Astrocyte of the spinal cord (primary cell): Measurements from ENCODE around the gene SAT1.
"Not testable (repeated sequence)": the region's sequence is repeated elsewhere in the genome, so short reads cannot be mapped to it uniquely, and the experiment has no call there.

Experiments used
- DNase-seq: peaks from one replicate; pipeline ENCODE4 v3.0.0; 2011; ENCODE audit warnings: low read depth, low spot score
- H3K4me3 ChIP-seq: 2 replicates; pipeline ENCODE4 v1.5.1; 2011; ENCODE audit warnings: low read depth, mild to moderate bottlenecking, low read length, moderate library complexity
- in situ Hi-C: cut with HindIII; loops from 2 replicates; pipeline ENCODE4 v1.10.0; 2017; ENCODE audit warnings: low sequenced_read_pairs
- TF ChIP-seq, protein P1 (sequence below): IDR thresholded peaks from 2 replicates; pipeline ENCODE4 v1.5.1; 2012; ENCODE audit warnings: low read depth, mild to moderate bottlenecking, low read length, inconsistent platforms

SAT1 gene

DNA sequence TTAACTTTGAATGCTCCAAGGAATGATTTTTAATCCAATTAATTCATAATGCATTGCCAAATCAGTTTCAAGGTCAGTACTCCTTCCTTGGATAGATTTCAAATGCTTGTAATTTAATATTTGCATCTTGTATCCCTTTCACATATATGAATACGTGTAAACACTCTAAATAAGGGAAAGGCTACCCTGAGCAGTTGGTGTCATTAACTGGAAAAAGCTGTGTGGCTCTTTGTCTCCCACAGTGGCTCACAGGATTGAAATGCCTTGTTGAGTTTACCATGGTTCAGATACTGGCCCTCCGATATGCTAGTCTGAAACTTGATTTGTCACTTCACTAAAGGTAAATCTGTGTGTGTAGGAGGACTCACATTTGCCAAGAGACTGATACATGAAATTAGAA is 23.2 kb upstream of the SAT1 start:
- DNase-seq: no peak
- in situ Hi-C loops: no loop called here
- TF ChIP-seq, protein P1, sequence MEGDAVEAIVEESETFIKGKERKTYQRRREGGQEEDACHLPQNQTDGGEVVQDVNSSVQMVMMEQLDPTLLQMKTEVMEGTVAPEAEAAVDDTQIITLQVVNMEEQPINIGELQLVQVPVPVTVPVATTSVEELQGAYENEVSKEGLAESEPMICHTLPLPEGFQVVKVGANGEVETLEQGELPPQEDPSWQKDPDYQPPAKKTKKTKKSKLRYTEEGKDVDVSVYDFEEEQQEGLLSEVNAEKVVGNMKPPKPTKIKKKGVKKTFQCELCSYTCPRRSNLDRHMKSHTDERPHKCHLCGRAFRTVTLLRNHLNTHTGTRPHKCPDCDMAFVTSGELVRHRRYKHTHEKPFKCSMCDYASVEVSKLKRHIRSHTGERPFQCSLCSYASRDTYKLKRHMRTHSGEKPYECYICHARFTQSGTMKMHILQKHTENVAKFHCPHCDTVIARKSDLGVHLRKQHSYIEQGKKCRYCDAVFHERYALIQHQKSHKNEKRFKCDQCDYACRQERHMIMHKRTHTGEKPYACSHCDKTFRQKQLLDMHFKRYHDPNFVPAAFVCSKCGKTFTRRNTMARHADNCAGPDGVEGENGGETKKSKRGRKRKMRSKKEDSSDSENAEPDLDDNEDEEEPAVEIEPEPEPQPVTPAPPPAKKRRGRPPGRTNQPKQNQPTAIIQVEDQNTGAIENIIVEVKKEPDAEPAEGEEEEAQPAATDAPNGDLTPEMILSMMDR: no peak
- no peak overlapping the region for H3K4me3 ChIP-seq

DNA sequence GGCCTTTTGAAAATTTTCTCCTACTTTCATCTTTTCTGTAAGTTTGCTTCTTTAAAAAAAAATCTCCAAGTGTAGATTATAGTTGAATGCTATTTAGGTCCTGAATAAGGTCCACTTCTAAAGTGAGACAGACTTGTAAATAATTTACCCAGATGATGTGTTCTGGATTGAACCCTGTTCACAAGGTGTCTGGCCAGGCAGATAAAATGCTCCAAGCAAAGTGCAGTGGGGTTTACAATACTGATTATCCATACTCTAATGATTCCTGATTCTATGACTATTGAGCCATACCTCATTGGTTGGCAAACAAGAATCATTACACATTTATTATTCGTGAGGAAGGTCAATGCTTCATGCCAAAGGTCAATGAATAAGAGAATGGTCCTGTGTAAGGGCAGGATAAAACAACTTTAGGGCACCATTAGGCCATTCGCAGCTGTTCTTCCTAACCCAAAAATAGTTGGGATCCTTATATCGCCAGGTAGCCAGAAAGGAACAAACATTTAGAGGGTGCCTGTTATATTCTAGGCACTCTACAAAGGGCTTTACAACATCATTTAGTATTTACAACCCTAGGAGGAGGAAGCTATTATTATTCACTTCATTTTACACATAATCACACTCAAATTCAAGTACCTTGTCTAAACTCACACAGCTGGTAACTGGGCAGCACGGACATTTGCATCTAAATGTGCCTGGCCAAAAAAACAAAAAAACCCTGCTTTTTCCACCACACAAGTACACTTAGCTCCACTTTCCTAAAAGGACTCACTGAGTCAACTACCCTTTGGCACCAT is 18.6 kb upstream of the SAT1 start:
- in situ Hi-C loops: no loop called here
- H3K4me3 ChIP-seq: no peak overlapping the region

DNA sequence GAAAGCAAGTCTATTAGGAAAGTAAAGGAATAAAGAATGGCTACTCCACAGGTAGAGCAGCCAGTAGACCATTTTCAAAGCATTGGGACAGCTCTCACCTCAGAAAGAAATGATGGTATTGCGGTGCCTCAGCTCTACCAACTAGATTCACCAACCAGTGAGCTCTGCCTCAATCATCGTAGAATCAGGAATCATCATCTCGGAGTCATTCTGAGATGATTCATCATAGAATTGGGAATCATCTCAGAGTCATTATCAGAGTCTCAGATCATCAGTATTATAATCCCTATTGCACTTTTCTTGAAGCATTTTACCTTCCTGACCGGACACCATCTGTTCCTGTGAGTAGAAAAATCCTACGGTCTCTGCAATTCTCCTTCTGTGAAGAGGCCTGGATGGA is 17.5 kb upstream of the SAT1 start:
- DNase-seq: no peak
- TF ChIP-seq, protein P1: no peak
- no peak overlapping the region for H3K4me3 ChIP-seq
- in situ Hi-C loops: no loop called here

More for the DNA sequence above, 18.6 kb upstream of the SAT1 start:
- TF ChIP-seq, protein P1: no peak
- DNase-seq: no peak

DNA sequence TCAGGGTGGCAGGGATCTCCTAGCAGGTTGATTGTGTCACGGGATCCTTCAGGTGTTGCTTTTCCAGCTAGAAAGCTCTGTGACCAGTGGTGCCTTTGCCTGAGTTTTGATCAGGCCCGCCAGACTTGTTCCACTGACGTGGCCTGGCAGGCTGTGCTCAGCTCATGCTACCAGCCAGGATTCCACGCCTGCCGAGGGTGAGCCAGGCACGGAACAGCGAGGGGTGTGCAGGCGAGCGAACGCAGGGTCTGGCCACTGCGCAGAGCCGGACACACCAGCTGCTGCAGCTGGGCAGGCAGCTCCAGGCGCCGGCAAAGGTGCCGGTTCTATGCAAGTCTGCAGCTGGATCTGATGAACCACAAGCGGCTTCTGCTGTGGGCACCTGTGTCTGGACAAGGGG is 17.1 kb upstream of the SAT1 start:
- TF ChIP-seq, protein P1: no peak
- in situ Hi-C loops: no loop called here
- DNase-seq: no peak

DNA sequence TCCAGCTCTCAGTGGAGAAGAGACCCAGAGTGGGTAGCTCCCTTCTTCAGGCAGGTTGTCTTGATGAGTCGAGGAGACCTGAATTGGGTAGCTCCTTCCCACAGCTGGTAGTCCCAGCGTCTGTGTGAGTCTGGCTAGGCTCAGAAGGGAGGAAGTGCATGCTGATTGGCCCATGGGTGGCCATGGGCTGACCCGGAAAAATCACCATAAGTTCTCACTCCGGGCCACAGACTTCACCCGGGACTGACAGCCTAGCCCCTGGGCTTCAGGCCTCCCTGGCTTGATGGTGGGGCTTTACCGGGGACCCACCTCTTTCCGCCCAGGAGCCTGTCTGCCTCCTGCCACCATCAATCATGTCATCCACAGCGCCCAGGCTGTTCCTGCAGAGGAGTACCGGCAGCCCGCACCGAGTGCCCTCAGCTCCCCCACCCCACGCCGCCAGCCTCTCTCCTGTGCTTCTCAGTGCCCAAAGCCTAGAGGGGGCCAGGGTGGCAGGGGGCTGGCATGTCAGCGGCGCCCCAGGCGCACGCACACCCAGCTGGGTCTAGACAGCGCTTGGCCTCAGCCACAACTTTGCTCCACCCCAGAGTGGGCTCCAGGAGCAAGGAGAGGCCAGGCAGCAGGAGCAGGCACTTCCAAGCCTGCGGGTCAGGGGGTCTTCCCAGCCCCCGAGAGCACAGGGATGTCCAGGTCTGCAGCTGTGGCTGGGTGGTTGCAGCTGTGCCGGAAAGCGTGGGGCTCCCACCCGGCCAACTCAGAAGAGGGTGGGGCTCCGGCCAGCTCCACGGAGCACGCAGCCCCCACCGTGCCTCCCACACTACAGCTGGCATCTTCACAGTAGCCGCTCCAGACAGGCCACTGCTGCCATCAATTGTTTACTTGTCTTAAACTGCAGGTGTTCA is 16.1 kb upstream of the SAT1 start:
- no peak for DNase-seq
- TF ChIP-seq, protein P1: no peak

More for the DNA sequence above, 17.1 kb upstream of the SAT1 start:
- H3K4me3 ChIP-seq: no peak overlapping the region

DNA sequence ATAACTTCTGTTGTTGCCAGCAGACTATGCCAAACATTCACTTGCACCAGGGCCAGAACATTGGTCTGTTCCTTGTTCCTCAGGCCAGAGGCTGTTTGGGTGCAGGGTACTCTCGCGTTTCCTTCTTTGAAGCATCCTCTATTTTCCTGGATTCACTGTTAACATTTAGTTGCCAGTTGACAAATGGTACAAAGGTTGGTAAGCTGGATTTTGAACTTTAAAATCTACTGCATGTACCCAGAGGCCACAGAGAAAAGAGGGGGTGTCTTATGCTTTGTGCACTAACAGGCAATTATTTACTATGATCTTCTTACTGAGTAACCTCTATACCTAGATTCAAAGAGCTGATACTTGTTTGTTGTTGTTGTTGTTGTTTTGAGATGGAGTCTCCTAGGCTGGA is 12.8 kb upstream of the SAT1 start:
- H3K4me3 ChIP-seq: no peak overlapping the region
- TF ChIP-seq, protein P1: no peak
- in situ Hi-C loops: no loop called here
- no peak for DNase-seq

More for the DNA sequence above, 16.1 kb upstream of the SAT1 start:
- in situ Hi-C loops: no loop called here
- no peak overlapping the region for H3K4me3 ChIP-seq

DNA sequence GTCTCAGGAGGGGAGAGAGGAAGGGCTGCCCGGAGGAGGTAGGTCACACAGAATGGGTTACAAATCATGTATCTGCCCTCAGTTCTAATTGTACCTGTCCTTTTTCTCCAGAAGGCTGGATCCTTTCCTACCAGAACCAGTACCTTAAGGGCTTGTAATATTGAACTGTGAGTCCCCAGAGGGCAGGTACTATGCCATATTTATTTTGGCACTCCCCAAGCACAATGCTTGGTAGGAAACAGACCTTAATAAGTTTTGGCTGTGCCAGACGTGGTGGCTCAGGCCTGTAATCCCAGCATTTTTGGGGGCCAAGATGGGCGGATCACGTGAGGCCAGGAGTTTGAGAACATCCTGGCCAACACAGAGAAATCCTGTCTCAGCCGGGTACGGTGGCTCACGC is 11.9 kb upstream of the SAT1 start:
- DNase-seq, in situ Hi-C loops, H3K4me3 ChIP-seq: not testable (repeated sequence)
